ENCODE data around the gene XPR1.

DNA sequence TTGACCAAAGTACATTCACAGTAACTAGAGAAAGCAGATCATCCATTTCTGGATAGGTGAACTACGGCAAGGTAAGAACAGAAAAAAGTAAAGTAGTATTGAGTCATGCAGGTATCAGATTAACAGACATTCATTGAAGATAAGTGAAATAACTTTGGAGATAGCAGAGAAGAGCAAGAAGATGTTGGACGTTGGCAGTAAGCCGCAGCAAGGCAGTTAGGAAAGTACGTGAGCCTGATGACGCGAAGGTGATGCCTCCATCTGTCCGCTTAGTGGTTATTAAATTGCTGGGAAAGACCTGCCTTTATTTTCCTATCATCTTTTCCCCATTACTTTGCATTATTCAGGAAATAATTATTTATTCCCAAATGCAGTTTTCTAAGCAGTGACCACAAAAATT is 256.0 kb downstream of the XPR1 start:
- no peak for TF ChIP-seq CTCF (IDR thresholded peaks at IDR 0.05; ENCODE audit: insufficient read depth, low read length, poor library complexity, severe bottlenecking)
- TF ChIP-seq EZH2phosphoT487 (conservative IDR thresholded peaks at IDR 0.05; ENCODE audit: low read length) = no peak
